ENCODE data around the gene LAMP5.

GRCh38 chr20:9503526-9504245 is 10.7 kb upstream of the LAMP5 start:
- TF ChIP-seq CTCF (IDR thresholded peaks at IDR 0.05) (no peak), POLR2AphosphoS5 (IDR thresholded peaks at IDR 0.05) (no peak), POLR2A (IDR thresholded peaks at IDR 0.05) (no peak)

All from upper lobe of left lung (tissue), 4 donors.